ENCODE results near the gene STK17B.

STK17B gene

DNA sequence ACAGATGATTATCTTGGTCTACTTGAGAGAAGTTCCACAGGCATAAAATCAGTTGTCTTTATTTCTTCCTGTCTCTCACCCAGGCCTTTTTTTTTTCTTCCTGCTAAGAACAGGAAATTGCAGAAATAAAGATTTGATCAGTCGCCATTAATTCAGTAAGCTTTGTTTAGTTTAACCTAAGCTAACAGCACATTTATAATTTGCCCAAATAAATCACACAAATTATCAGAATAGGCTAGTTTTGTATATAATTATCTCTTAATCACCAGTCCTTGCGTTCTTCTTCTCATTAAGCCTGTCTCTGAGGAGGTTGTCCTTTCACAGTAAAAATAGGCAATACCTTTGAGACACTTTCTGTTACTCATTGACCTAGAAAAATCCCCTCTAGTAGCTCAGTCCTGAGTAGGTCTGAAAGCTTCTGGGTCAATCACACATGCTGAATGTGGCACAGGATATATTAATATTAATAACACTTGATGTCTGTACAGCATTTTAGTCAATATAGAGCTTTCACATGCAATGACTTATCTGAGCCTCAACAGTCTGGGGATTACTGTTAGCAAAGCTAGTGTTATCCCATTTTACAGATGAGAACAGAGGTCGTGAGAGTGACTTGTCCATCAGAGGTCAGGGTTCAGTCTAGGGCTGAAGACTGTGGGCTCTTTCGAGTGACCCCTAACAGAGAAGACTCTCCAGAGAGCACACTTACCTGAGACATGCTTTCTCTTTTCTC, 11.2 kb upstream of the STK17B start:
- H3K27ac ChIP-seq (ENCODE audit: poor library complexity, severe bottlenecking), result no peak overlapping the region
- no peaks in the 10 kb centered on the region for H3K27me3 ChIP-seq (ENCODE audit: insufficient read depth, poor library complexity, severe bottlenecking)
- H3K9me3 ChIP-seq (ENCODE audit: severe bottlenecking), result no peaks in the 10 kb centered on the region
- ATAC-seq (ENCODE audit: low read depth) (no peak), DNase-seq (ENCODE audit: low spot score) (no peak)
- H3K36me3 ChIP-seq (ENCODE audit: low read depth), result no peaks in the 10 kb centered on the region
- no peaks in the 10 kb centered on the region for H3K4me1 ChIP-seq (ENCODE audit: insufficient read depth, poor library complexity, severe bottlenecking)
- no peak overlapping the region for H3K4me3 ChIP-seq (ENCODE audit: severe bottlenecking)
- TF ChIP-seq, protein P1, sequence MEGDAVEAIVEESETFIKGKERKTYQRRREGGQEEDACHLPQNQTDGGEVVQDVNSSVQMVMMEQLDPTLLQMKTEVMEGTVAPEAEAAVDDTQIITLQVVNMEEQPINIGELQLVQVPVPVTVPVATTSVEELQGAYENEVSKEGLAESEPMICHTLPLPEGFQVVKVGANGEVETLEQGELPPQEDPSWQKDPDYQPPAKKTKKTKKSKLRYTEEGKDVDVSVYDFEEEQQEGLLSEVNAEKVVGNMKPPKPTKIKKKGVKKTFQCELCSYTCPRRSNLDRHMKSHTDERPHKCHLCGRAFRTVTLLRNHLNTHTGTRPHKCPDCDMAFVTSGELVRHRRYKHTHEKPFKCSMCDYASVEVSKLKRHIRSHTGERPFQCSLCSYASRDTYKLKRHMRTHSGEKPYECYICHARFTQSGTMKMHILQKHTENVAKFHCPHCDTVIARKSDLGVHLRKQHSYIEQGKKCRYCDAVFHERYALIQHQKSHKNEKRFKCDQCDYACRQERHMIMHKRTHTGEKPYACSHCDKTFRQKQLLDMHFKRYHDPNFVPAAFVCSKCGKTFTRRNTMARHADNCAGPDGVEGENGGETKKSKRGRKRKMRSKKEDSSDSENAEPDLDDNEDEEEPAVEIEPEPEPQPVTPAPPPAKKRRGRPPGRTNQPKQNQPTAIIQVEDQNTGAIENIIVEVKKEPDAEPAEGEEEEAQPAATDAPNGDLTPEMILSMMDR (IDR thresholded peaks at IDR 0.05; ENCODE audit: poor library complexity, severe bottlenecking), result no peak

DNA sequence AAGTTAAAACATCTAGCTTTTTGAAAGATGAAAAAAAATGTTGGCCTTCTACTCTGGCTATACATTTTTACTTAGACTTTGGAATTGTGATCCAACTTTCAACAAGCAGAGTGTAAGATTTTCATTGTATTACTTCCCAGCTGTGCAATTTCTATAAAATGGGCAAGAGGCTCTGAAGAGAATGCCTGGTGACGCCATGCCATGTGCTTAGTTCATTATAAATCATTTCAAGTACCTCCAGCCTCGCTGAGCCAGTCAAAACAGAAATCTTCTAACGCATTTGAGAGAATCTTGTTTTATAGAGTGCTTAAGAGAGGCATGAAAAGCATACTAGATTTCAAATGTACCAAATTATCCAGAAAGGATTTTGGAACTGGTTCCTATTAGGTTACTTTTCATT, 10.1 kb upstream of the STK17B start:
- DNase-seq (ENCODE audit: low spot score) (no peak), ATAC-seq (ENCODE audit: low read depth) (no peak)
- no peaks in the 10 kb centered on the region for H3K36me3 ChIP-seq (ENCODE audit: low read depth)
- no peaks in the 10 kb centered on the region for H3K9me3 ChIP-seq (ENCODE audit: severe bottlenecking)
- no peaks in the 10 kb centered on the region for H3K4me1 ChIP-seq (ENCODE audit: insufficient read depth, poor library complexity, severe bottlenecking)
- no peak overlapping the region for H3K27ac ChIP-seq (ENCODE audit: poor library complexity, severe bottlenecking)
- H3K4me3 ChIP-seq (ENCODE audit: severe bottlenecking), result no peak overlapping the region
- no peaks in the 10 kb centered on the region for H3K27me3 ChIP-seq (ENCODE audit: insufficient read depth, poor library complexity, severe bottlenecking)
- TF ChIP-seq, protein P1 (IDR thresholded peaks at IDR 0.05; ENCODE audit: poor library complexity, severe bottlenecking), result no peak

DNA sequence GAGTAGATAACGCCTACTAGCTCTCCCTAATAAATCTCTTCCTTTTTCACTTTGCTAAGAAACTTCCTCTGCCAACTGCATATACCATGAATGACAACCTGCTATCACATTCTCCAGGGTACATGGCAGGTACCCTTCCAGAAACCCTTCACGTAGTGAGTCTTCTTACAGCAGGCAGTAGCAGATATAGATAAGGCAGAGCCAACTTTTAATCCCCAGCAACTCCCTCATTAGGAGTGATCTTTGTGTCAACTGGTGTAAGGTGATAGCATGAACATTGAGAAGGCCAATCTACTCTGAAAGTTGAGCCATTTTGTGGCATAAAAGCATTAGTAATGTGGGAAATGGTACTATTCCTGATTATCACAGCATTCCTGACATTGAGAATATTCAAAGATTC, 5.7 kb upstream of the STK17B start:
- no peak for DNase-seq (ENCODE audit: low spot score)
- TF ChIP-seq, protein P1 (IDR thresholded peaks at IDR 0.05; ENCODE audit: poor library complexity, severe bottlenecking), result no peak
- H3K36me3 ChIP-seq (ENCODE audit: low read depth), result no peaks in the 10 kb centered on the region
- no peak overlapping the region for H3K27ac ChIP-seq (ENCODE audit: poor library complexity, severe bottlenecking)
- no peaks in the 10 kb centered on the region for H3K9me3 ChIP-seq (ENCODE audit: severe bottlenecking)
- H3K27me3 ChIP-seq (ENCODE audit: insufficient read depth, poor library complexity, severe bottlenecking), result no peaks in the 10 kb centered on the region
- H3K4me1 ChIP-seq (ENCODE audit: insufficient read depth, poor library complexity, severe bottlenecking), result peaks cover under 1% of the 10 kb centered on the region
- H3K4me3 ChIP-seq (ENCODE audit: severe bottlenecking), result no peak overlapping the region
- no peak for ATAC-seq (ENCODE audit: low read depth)

DNA sequence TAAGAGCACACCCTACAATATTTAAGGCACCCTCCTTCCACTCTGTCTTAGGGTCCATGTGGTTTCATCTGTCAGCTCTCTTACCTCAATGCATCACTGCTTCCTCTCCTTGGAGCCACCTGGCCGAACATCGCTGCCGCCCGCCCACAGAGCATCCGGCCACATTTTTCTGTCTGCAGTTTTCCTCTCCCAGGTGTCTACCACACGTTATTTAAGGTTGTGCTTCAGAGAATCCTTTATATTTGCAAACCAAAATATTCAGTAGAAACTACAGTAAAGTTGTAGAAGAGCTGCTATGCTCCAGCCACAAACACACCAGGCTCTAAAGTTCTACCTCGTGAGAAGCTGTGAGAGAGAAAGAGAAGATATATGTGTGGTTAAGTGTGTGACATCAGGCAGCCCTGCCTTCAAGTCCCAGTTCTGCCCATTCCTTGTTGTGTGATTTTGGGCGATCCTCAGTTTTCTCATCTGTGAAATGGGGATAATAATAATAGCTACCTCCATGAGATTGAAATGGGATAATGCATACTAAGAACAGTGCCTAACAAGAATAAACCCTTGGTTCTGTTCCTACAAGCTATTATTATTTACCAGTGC, 4.9 kb upstream of the STK17B start:
- no peak overlapping the region for H3K27ac ChIP-seq (ENCODE audit: poor library complexity, severe bottlenecking)
- H3K4me1 ChIP-seq (ENCODE audit: insufficient read depth, poor library complexity, severe bottlenecking), result peaks cover 3% of the 10 kb centered on the region
- TF ChIP-seq, protein P1 (IDR thresholded peaks at IDR 0.05; ENCODE audit: poor library complexity, severe bottlenecking), result no peak
- no peaks in the 10 kb centered on the region for H3K36me3 ChIP-seq (ENCODE audit: low read depth)
- no peaks in the 10 kb centered on the region for H3K27me3 ChIP-seq (ENCODE audit: insufficient read depth, poor library complexity, severe bottlenecking)
- H3K4me3 ChIP-seq (ENCODE audit: severe bottlenecking), result no peak overlapping the region
- DNase-seq (ENCODE audit: low spot score), result no peak
- no peaks in the 10 kb centered on the region for H3K9me3 ChIP-seq (ENCODE audit: severe bottlenecking)
- ATAC-seq (ENCODE audit: low read depth), result no peak

DNA sequence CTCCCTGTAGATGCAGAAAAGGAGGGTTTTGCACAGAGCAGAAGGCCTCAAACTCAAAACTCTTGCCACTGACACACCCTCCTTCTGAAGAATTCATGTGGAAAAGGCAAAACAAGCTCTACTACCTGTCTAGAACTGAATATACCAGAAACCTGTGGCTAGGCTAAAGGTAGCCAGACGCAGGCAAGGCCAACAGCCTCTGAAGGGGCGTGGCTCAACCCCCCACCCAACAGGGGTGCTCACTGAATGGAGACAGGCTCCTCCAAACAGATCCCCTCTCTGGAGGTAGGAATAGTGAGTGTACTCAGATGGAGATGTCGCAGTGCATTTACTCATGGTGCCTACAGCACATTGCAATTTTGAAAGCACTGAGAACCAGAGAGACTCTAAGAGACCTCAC, 3.0 kb upstream of the STK17B start:
- TF ChIP-seq, protein P1 (IDR thresholded peaks at IDR 0.05; ENCODE audit: poor library complexity, severe bottlenecking), result no peak
- ATAC-seq (ENCODE audit: low read depth) (no peak), DNase-seq (ENCODE audit: low spot score) (no peak)
- no peaks in the 10 kb centered on the region for H3K27me3 ChIP-seq (ENCODE audit: insufficient read depth, poor library complexity, severe bottlenecking)
- H3K27ac ChIP-seq (ENCODE audit: poor library complexity, severe bottlenecking), result no peak overlapping the region
- no peaks in the 10 kb centered on the region for H3K9me3 ChIP-seq (ENCODE audit: severe bottlenecking)
- H3K4me1 ChIP-seq (ENCODE audit: insufficient read depth, poor library complexity, severe bottlenecking), result peaks cover 3% of the 10 kb centered on the region
- H3K36me3 ChIP-seq (ENCODE audit: low read depth), result no peaks in the 10 kb centered on the region
- H3K4me3 ChIP-seq (ENCODE audit: severe bottlenecking), result no peak overlapping the region

Data from RWPE2 (cell line).